Colon (tissue), 2 donors: ENCODE data around the gene BCL11B.

Source experiments
- FAIRE-seq: peaks from 2 replicates; lab custom pipeline; 2012; peaks lifted over from hg19 to GRCh38; lab: Jason Lieb, UNC
- donor health status: control.
- donor health status: control.

BCL11B gene

DNA sequence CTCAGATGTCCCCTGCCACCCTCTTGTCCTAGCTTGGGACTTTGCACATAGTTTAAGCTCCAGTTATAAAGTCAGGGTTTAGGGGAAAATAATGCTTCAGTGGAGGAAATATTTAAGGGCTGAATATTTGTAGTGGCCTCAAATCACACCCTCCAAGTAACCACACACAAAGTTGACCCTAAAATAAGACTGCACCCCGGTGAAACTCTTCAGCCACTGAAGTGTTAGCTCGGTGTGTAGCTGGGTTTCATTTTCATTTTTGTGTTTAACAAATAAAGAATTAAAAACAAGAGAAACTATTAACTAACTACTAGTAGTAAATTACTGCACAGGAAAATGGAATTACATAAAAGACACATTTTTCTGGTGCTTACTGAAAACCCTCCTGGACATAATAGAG is 14.8 kb upstream of the BCL11B start:
- FAIRE-seq, result no peak

- no peak for FAIRE-seq
These were observed 12.4 kb upstream of the BCL11B start for GRCh38 chr14:99284254-99285004.

DNA sequence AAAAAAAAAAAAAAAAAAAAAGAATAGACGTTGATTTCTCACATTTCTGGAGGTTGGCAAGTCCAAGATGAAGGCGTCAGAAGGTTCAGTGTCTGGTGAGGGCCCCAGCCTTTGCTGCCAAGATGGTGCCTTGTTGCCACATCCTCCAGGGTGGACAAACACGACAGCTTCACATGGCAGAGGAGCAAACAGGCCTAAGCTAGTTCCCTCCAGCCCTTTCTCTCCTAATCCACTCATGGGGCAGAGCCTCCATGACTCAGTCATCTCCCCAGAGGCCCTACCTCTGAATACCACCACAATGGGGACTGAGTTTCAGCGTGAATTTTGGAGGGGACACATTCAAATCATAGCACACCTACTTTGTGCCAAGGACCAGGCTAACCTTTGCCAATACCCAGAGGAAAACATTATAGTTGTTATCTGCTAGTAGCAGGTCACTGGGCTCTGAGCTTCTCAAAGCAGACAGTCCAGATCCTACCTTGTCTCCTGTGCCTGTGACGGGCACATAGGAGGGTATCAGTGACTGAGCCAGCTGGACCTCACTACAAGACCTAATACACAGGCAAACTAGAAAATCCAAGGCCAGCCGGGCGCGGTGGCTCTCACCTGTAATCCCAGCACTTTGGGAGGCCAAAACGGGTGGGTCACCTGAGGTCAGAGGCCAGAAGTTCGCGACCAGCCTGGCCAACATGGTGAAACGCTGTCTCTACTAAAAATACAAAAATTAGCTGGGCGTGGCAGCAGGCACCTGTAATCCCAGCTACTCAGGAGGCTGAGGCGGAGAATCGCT is 10.5 kb upstream of the BCL11B start:
- no peak for FAIRE-seq

GRCh38 chr14:99281396-99281795 is 9.4 kb upstream of the BCL11B start:
- FAIRE-seq, result no peak

DNA sequence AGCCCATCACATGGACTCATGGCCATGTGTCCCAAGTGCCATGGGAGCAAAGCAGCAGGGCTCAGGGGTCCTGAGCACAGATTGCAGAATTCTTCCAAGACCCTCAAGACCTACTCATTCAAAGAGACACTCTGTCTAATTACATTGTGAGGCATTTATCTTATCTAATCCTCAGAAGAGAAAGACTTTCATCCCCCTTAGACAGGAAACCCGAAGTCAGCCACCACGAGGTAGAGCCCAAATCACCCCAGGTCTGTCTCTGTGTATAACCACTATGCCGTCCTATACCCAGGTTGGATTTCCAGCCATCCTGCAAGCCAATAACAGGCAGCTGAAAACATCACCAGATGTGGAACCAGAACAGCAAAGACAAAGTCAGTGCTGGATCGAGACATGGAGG is 8.9 kb upstream of the BCL11B start:
- FAIRE-seq, result no peak

GRCh38 chr14:99280066-99280731 is 8.2 kb upstream of the BCL11B start:
- no peak for FAIRE-seq

DNA sequence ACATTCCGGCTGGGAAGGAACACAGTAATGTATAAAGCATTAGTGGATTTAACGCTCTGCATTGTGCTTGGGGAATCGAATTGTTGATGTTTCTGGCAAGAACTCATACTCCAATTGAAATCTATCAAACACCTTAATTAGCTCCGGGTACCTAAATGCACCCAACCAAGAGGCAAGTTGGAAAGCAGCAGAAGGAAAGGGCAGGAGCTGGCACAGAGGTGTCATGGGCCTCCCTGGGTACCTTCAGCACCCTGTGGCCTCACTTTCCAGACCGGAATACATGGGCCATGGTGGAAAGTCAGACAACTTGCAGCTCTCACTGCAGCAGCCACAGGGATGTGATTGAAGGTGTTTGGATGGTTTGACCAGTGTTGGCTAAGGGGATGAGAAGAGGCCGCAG is 6.8 kb upstream of the BCL11B start:
- no peak for FAIRE-seq

GRCh38 chr14:99277530-99277929 is 5.5 kb upstream of the BCL11B start:
- no peak for FAIRE-seq

DNA sequence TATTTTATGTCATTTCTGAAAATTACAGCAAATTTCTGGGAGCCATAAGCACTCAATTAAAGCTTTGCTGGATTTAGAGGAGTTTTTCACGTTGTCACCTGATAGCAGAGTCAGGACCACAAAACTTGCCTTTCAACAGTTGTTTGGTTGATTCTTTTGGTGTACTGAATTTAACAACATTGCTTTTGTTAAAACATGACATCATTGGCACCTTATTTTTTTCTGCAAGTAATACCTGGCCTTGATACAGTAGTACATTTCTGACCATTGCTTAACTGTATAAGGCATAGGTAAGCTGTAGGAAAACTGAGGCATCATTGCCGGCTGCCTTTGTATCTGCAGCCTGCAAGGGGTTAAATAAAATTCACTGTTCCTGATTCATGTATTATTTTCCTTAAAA is 4.5 kb upstream of the BCL11B start:
- no peak for FAIRE-seq

GRCh38 chr14:99275222-99275584 is 3.2 kb upstream of the BCL11B start:
- no peak for FAIRE-seq

DNA sequence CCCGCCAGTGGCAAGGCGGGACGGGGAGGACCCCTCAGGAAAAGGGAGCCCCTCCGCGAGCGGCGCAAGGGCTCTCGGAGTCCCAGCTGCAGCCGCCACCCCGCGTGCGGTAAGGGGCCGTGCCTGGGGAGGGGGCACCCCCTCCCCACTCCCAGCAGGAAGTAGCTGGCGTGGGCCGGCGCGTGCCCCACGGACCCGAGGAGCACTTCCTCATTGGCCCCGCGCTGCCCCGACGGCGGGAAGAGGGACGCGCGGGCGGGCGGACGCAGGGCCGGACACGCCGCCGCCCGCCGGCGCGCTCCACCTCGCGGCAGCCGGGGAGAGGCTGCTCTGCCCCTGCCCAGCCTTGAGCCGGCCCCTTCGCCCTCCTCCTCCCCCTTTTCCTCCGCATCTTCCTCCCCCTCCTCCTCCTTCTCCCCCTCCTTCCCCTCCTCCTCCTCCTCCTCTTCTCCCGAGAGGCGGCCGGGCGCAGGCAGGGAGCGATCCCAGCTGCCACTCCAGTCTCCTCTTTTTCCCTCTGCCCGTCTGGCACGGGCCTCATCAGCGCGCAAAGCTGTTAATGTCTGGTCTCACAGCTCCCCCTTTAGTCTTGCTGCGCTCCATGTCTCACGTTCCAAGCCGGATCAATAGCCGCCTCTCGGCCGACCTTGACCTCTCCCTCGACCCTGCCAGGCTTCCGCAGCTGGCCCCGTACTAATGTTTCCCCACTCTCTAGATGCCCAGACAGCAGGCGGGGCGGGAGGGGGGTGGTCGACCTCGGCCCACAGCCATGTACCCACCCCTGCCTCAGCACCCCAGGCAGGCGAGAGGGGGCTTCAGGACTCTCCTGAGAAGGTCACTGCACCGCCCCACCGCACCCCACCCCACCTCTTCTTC is 2.6 kb upstream of the BCL11B start:
- no peak for FAIRE-seq

DNA sequence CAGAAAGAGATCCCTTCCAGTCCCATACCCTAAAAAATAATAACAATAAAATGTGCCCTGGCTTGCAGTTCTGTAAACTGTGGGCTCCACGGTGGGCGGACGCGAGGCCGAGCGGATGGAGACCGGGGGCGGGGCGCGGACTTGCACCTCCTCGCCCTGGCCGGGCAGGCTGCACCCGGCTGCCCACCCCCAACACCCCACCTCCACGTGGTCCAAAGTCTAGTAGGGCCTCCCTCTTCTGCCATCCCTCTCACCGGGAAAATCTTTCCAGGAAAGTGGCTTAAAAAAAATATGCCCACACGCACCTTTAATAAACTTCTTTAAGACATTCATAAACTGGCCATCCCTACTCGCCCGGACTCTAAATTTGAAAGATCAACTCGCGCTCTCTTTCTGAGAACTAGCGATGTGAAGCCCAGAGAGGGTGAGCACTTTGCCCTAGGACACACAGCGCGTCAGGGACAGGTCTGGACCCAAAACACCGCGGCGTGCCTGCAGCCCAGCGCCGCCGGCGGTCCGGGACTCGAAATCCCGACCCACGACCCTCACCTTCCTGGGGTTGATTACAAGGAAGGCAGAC is 1.9 kb upstream of the BCL11B start:
- no peak for FAIRE-seq

GRCh38 chr14:99272899-99273765 is 1.1 kb upstream of the BCL11B start:
- FAIRE-seq, result no peak

DNA sequence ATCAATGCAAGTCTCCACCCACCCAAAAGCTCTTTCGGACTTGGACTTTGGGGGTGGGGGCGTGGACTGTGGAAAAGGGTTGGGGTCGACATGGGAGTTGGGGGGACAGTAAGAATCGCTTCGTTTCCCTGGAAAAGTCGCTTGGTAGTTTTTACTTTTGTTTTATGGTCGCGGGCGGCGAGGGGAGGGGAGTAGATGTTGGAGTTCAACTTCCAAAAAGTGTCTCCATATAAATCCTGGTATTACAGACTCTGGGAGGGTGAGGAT is 568 bp upstream of the BCL11B start:
- FAIRE-seq, result no peak

DNA sequence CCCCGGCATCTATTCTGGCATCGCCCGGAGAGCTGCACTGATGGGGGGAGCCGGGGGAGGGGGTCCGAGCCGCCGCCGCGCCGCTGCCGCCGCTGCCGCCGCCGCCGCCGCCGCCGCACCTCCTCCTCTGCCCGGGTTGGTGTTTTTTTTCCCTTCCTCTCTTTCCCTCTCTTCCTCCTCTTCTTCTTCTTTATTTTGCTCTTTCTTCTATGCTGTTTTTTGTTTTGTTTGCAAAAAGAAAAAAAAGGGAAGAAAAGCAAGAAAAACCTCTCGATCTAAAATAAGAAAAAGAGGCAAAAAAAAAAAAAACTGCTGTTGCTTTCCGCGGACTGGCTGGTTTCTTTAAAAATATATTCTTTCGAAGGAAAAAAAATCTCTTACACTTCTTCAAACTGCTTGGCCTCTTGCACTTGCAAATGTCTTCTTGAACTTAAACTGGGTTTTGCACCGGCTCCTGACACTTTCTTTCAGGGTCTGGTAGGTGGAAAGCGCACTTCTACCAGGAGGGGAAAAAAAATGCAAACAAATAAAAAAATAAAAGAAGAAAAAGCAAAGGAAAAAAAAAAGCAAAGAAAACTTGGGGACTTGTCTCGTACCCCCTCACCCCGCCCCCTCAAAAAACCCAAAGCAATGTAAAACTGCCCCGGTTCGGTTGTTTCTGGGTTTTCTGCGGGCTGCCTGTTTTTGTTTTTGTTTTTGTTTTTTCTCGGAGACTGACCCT is 616 bp downstream of the BCL11B start:
- no peak for FAIRE-seq

DNA sequence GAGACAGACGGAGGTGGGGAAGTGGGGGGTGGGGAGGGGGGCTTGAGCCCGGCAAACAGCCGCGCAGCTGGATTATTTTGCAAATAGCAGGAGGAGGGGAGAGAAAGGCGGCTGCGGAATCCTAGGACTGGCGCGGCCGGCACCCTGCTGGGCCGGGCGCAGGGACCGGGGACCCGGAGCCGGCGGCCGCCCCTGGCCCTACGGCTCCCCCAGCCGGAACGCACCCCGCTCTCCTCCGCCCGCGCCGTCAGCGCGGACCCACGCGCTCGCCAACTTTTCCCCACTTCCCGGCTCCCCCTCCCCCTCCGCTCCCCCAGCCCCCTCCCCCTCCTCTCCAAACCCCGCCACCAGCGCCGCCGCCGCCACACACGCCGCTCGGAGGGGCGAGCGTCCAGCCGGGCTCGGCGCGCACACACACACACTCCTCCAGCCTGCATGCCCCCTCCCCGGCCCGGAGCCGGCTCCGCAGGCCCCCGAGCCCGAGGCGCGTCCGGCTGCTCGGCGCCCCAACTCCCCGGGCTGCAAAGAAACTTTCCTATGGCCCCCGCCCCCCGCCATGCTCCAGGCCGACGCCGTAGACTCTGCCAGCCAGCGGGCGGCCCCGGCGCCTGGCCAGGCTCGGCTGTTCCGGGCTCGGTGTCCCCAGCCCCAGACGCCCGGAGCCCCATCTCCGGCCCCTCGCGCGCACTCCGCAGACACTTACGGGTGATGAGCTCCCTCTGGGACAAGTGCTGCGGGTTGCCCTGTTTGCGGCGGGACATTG is 1.4 kb downstream of the BCL11B start:
- FAIRE-seq, result no peak

GRCh38 chr14:99268810-99269707 is 2.9 kb downstream of the BCL11B start:
- no peak for FAIRE-seq
